ENCODE results near the gene MAP3K3. TPM values are rescaled to one million over a fixed set of nuclear protein-coding genes. Genes with fewer than 3 reads are reported as not detected.
A peak's percentile ranks its signal among the peaks of the same experiment; 100 is the strongest.

The MAP3K3 gene
- total and polyA plus RNA-seq, 9 of the 15 experiments (the other 6 are each of a cell fraction or from before 2014, with no cell fraction given) = 0.69 to 16.5 (median 12.1) TPM

GRCh38 chr17:63600569-63601438, 21.4 kb upstream of the MAP3K3 start, which contains the start of gene TACO1 (continued):
- TF ChIP-seq ZNF318 (IDR thresholded peaks at IDR 0.05; ENCODE audit: borderline replicate concordance in 1 of 2, low read depth in 1 of 2) (no peak), MECOM (CRISPR knock-in tag; IDR thresholded peaks at IDR 0.05) (no peak), CGGBP1 (CRISPR knock-in tag; IDR thresholded peaks at IDR 0.05) (peak; percentile 93), ZZZ3 (IDR thresholded peaks at IDR 0.05) (peak; percentile 71; the same call in 1 of the 2 replicates), NELFE (IDR thresholded peaks at IDR 0.05; ENCODE audit: insufficient read depth, insufficient read length) (no peak), ZBTB11 (CRISPR knock-in tag; IDR thresholded peaks at IDR 0.05) (peak; percentile 98 to 100 (median 100)), ZNF445 (CRISPR knock-in tag; IDR thresholded peaks at IDR 0.05; ENCODE audit: low read depth) (no peak), ZNF124 (CRISPR knock-in tag; IDR thresholded peaks at IDR 0.05) (no peak), YY1 (IDR thresholded peaks at IDR 0.05; ENCODE audit: borderline replicate concordance in 1 of 3, control insufficient read depth in 1 of 3, extremely low read depth in 1 of 3, insufficient read depth in 3 of 3, insufficient read length in 1 of 3, insufficient replicate concordance in 2 of 3, low read depth in 1 of 3, low read length in 2 of 3) (peak in 2 of 3 experiments; percentile 66 to 83), SMAD4 (CRISPR knock-in tag; conservative IDR thresholded peaks at IDR 0.05) (peak; percentile 77), ADNP (tag; IDR thresholded peaks at IDR 0.05) (no peak), HDGF (IDR thresholded peaks at IDR 0.05) (no peak), ZNF175 (CRISPR knock-in tag; IDR thresholded peaks at IDR 0.05; ENCODE audit: low read depth) (peak; percentile 44; the same call in 1 of the 2 replicates)
